T follicular helper cell (primary cell): ENCODE measurements around the gene FBXO31.
"Not testable (repeated sequence)": the region's sequence is repeated elsewhere in the genome, so short reads cannot be mapped to it uniquely, and the experiment has no call there.

Source experiments
- DNase-seq: peaks from one replicate; pipeline ENCODE4 v3.0.0-alpha.2; 2020; ENCODE audit warnings: low read depth

Gene FBXO31

DNA sequence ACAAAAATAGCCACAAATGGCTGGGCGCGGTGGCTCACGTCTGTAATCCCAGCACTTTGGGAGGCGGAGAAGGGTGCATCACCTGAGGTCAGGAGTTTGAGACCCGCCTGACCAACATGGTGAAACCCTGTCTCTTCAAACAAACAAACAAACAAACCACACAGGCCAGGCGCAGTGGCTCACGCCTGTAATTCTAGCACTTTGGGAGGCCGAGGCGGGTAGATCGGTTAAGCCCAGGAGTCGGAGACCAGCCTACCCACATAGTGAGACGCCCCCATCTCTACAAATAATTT is 1.2 kb upstream of the FBXO31 start:
- DNase-seq, result not testable (repeated sequence)

DNA sequence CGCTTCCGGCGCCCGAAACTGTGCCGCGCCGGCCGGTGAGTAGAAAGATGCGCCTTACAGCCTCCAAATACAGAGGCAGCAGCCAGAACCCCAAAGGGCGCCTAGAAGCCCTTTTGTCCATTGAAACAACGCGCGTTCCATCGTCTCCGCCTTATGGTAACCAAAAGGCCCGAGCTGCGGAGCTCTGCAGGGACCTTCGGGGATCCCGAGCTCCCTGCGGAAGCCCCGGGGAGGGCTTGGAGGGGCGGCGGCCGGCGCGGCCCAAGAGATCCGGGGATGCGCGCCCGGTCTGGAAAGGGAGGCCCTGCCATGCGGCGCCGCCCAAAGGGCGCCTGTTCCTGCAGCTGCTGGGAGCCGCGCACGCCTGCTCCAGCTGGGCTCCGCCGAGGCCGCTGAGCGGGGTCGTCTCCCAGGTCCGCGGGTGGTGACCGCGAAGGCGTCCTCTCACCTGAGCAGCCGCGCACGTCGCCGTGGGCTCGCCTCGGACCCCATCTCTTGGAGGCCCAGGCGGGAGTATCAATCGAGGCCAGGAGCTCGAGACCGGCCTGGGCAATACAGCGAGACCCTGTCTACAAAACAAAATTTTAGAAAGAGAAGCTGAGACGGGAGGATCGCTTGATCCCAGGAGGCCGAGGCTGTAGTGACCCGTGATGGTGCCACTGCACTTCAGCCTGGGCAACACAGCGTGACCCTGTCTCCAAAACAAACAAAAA is 742 bp upstream of the FBXO31 start:
- no peak for DNase-seq

DNA sequence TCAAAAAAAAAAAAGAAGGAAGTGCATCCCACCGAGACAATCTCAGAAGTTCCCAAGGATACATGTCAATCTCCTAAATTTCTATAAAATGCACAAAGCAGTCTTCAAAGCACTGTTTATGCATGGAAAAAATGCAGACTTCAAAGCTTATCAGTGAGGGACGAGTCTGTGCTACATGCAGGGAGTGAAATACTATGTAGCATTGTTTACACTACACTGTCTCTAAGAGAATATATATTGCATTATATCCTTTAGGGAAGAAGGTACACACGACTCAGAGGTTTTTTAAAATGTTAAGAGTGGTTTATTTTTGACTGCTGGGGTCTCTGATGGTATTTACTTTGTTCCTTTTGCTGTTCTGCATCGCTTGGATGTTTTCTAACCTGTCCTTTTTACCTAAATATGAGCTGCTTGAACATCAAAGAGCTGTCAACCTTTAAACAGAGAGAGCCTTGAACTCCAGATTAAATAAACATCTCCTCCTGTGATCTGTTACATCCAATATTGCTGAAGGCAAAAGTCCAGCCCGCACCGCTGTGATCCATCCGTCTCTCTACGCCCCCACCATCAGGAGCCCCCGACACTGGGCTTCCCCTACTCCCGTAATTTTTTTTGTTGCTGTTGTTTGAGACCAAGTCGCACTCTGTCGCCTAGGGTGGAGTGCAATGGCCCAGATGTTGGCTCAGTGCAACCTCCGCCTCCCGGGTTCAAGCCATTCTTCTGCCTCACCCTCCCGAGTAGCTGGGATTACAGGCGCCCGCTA is 1.4 kb downstream of the FBXO31 start:
- no peak for DNase-seq

DNA sequence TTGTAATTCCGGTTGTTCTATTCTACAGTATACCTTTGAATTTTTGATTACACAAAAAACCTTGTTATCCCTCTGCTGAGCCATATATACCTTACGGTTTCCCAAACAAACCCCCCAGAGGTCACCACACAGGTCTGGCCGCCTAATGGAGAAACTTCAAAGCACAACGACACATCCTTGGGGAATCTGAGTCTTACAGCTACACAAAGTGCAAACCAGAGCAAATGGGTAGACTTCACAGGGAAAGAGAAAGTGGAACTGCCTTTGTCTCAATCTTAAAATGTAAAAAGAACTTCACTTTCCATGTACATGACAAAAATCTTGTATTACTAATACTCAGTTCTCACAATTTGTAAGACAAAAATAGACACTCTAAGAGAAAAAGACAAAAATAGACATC is 2.7 kb downstream of the FBXO31 start:
- DNase-seq, result no peak

DNA sequence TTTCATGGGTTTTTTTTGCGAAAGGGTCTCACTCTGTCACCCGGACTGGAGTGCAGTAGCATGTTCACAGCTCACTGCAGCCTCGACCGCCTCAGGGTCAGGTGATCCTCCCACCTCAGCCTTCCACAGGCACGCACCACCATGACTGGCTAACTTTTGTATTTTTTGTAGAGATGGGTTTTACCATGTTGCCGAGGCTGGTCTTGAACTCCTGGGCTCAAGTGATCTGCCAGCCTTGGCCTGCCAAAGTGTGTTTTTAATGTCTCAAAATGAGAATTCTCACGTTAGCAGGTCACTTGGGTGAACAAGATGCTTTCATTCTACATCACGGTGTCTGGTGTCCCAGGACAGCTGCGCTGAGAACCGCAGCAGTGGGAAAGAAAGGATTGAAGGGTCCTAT is 3.2 kb downstream of the FBXO31 start:
- DNase-seq, result no peak

DNA sequence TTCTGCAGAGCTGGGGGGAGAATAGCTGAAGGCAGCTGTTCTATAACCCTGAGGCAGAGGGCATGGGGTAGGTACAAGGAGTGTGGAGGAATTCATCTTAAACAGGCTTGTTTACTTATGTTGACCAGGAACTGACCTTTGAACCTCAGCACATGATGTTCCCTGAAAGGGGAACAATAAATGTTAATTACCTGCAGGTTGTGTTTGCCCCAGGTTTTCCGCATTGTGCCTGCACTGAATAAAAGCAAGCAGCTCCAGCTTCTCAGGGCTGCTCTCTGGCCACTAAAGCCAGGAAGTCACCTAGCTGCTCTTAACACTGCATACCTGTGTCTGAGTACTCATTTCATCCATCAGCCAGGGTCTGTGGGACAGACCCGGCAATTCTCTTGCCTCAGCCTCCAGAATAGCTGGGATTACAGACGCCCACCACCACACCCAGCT is 4.2 kb downstream of the FBXO31 start:
- not testable (repeated sequence) for DNase-seq

DNA sequence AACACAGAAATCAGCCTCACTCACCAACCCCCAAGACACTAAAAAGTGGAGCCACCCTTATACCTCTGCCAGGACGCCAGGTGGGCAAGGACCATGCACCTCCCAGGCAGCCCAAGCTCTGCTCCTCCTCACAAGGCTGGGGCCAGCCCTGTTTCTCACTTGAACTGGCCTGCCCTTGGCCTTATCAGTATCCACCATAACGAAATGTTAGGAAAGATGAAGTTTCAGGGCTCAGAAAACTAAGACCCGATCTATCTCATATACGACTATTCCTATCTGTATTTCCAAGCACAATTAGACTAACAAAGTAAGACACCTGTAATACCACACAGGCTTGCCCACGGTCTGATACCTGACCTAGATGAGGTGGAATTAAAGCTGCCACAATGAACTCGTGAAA is 6.9 kb downstream of the FBXO31 start:
- no peak for DNase-seq

DNA sequence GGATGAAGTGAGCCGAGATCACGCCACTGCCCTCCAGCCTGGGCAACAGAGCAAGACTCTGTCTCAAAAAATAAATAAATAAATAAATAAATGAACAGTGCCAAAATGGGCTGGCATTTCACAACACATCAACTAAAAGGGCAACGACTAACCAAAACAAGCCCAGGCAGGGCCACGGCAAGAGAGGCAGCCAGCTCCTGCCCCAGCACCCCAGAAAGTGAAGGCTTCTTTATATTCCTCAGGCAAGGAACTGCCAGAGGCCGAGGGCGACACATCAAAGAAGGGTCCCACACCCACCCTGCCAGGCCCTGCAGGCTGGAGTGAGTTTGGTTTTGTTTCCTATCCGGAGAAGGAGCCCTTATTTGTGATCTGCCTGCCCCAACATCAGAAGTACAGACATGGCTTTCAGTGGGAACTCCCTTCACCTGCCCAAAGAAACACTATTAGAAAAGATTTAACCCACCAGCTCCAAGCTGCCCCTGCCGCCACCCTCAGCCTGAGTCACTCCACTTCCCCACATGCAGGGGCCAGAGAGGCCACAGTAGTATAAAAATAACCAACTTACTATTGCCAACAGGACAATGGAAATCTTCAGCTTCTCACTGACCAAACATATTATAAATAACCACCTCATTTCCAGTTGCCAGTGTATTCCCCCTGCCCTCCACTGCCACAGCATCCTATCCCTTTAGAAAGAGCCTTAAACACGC is 8.0 kb downstream of the FBXO31 start:
- DNase-seq, result no peak

DNA sequence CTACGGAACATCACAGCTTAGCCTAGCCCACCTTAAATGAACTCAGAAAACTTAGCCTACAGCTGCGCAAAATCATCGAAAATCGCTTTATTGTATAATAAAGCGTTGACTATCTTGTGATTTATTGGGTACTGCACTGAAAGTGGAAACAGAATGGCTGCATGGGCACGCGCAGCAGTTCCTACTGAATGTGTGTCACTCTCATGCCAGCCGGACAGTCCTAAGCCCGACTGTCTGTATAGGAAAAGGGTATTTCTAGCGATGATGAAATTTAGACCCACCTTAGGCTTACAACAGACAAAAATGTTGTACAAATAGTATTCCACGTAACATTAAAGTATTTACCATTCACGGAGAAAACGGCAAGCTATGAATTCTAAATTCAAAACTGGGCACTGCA is 9.3 kb downstream of the FBXO31 start:
- no peak for DNase-seq

DNA sequence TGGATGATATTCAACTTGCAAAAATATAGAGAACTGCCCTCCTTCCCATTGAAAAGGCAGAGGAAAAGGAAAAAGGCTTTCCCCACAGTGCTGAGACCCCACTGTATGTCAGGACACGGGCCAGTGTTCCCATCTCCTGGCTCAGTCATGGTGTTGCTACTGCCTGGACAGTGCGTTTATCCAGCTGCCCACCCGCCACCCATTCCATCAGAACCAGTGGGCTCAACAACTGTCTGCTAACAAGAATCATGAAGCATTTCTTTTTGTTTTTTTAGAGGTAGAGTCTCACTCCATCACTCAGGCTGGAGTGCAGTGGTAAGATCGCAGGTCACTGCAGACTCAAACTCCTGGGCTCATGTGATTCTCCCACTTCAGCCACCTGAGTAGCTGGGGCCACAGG is 11.3 kb downstream of the FBXO31 start:
- no peak for DNase-seq

DNA sequence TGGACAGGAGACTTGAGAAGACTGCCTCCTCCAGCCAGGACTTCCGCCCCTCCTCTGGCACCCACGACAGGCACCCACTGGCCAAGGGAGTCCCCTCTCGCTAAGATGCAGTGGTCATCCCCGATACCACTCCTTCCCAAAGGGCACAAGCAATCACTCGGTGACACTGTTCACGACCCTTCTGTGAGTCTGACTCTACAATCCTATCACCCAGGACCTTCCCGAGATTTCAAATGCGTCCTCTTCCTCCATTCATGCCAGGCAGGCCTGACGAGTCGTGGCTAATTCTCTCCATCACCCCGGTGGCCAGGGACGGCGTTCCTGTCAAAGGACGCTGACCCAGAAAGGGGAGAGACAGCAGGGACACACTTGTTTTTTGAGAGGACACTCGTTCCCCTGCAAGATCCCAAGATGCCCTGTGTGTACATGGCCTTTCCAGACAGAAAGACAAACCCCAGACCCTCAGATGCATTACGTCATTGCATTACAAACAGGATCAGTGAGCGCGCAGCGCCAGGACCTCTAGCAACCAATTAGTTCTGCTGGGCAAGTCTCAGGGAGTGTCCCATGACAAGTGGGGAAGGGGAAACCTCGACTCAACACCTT is 12.2 kb downstream of the FBXO31 start:
- no peak for DNase-seq

DNA sequence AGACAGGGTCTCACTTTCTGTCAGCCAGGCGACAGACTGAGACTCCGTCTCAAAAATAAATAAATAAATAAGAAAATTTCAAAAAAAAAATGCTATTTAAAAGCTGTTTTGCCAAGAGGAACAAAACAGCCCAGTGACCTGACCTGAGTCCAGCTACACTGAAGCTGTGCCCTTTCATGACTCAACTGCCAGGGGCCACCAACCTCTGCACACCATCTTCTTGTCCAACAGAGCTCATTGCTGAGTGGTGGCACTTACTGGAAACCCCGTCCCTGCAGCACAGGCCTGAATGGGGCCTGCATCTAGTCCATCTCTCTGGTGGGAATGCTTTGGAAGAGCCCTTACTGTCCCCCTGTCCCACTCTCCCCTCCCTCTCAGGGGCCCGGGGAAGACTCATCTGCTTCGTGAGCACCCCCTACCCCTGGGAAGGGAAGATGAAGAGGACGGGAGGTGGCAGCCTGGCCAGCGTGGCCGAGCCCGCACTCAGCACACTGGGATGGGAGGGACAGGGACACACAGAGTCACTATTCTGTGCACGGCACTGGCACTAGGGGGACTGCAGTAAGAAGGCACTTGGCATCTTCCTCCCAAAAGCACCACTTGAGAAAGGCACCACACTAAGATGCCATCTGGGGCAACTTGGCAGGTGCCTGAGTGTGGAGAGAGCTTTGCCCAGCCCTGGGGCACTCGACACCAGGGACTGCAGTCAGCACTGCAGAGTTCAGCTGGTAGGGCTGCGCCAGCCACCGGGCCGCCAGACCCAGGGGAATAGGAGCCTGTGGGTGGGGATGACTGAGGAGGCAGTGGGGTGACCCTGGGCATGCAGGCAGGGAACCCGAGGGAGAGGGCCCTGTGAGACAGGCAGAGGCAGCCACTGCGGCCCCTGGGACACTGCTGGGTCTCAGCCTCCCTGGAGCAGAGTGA is 13.5 kb downstream of the FBXO31 start:
- DNase-seq, result no peak

DNA sequence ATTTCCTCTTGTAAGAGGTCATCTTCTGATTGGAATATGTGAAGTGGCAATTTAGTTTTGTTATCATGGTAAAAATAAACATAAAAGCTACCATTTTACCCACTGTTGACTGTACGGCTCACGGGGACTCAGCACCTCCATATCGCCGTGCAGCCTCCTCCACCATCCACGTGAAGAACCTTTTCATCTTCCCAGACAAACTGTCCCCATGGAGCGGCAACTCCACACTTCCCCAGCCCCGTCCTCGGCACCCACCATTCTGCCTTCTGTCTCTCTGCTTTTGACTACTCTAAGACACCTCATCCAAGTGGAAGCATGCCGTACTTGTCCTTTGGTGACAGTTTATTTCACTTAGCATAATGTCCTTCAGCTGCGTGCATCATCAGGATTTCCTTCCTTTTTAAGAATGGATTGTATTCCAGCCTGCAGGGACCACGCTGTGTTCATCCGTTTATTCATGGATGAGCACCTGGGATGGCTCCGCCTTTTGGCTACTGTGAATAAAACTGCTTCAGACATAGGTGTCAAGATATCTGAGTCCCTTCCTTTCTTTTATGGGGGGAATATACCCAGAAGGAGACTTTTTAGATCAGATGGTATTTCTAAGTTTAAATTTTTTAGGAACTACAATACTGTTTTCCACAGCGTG is 14.3 kb downstream of the FBXO31 start:
- no peak for DNase-seq

DNA sequence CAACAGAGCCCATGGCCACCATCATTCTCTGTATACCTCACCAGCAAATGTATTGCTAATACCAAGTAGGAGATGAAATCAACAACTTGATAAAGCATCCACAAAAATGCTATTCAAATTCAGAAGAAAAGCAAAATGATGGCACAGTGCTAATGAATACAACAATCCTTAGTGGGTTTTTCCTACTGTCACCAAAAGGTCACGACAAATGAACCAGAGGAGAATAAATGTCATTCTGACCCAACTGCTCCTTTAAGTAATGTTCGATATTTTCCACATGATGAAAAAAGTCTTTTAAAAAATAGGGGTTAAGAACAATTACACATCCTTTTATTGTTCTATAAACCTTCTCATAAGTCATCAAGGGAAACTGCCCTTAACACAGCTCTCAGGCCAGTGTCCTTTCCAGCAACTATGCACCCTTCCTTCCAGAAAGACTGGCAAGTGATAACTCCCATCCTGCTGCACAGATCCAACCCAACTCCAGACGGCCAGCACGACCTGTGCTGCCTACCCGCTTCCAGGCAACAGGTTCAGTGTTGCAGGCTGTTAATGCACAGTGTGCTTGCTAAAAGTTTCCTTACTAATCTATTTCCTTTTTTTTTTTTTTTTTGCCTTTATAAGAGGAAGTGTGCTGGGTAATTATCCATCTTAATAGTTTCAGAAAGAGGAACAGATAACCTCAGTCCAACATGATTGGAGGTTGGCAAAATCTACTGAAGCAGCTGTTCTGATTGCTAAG is 15.4 kb downstream of the FBXO31 start:
- DNase-seq, result no peak

DNA sequence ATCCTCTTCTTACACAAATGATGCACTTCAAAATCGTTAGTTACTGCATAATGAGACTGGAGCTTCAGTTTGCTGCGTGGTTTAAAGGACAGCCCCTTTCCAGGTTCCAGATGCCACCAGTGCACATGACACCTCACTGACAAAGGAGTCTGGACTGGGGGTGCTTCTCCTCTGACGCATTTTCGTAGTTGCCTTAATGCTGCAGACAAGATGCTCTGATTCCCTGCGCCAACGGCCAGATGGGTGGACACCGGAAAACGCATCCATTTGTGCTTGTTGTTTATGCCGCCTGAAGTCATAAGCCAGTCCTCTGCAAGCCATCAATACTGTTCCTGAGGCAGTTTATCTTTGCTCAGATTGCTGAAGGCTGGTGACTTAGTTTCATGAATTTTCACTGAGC is 16.0 kb downstream of the FBXO31 start:
- DNase-seq, result no peak

DNA sequence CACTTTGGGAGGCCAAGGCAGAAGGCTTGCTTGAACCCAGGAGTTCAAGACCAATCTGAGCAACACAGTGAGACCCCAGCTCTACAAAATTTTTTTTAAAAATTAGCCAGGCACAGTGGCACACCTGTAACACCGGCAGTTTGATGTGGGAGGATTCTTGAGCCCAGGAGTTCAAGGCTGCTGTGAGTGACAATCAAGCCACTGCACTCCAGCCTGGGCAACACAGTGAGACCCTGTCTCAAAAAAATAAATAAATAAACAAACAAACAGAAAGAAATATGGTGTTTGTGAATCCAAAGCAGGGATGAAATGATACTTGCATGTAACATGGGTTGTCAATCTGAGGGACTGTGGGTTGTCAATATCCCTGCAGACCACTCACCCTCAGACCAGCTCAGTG is 16.6 kb downstream of the FBXO31 start:
- DNase-seq, result no peak

DNA sequence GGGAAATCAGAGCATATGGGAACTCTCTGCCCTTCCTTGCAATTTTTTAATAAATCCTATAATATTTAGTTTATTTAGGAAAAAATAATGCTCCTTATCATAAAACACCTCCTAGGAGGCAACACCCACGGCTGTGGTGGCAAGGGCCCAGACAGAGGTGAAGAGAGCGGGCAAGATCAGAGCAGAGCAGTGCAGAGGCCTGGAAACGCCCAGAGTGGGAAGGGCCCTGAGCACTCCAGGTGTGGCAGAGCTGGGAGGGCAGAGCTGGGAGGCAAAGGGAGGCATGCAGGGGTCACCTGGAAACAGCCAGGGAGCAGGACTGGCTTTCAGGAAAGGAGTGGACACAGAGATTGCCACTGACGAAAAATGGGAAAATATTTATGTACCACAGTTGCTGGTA is 17.3 kb downstream of the FBXO31 start:
- DNase-seq, result no peak

DNA sequence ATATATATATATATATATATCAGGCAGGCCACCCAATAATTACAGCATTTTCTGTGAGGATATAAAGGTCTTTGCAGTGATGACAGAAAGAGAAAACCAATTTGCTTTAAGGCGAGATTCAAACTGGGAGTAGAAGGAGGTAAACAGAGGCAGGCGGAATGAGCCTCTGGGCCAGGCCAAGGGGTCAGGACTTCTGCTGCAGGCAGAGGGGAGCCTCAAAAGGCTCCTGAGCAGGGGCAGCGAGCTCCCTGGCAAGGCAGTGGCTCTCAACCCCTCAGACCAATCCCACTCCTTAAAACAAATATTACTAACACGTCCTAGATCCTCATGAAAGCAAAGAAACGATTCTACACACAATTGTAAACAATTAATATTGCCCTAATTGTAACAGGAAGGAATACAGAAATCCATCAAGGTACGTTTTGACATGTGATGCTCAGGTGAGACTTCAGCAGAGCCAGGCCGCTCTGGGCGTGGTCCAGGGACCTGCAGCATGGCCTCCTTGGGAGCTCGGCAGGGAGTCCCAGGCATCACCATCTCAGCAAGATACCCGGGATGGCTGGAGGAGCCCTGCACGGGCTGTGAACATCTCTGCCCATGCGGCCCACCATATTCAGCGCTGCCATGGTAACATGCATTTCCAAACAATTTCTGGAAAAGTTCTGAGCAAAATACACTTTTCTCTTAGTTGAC is 18.4 kb downstream of the FBXO31 start:
- DNase-seq, result no peak

DNA sequence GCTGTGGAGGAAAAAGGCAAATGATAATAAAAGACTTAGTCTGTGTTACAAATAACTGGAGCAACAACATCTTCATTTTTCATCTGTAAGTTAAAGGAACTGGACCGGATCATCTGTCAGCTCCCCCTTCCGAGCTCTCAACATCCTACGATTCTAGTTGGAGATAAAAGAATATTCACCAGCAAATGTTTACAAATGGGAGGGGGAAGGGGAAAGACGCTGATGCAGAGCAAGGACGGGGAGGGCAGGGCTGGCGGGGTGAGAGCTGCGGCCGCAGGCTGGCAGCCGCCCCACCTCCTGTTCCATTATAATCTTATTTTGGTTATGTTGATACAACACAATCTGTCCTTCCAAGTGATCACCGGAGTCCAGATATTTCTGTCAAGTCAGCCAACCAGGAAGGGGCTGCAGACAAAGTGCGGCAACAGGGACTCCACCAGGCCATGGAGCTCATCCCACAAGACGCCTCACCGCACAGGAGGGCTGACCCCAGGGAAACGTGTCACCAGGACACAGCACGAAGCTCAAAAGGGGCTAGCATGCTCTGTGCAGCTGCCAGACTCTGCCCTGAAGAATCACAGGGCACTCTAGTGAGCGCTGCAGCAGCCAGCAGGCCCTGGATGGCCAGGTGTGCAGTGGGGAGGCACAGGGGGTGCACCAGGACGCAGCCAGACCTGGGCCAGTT is 19.7 kb downstream of the FBXO31 start:
- DNase-seq, result no peak
